ENCODE measurements around the gene RAB4A.

DNA sequence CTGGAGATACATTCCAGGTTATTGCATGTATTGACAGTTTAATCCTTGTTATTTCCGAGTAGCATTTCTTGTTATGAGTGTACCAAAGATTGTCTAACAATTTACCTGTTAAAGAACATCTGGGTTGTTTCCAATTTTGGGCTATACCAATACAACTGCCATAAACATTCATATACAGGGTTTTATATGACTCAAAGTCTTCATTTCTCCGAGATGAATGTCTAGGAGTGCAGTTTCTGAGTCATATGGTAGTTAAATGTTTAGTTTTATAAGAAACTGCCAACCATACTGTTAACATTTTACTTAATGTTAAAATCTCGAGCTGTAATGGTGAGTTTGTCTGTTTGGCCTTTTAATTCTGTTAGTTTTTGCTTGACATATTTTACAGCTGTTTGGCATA is 10.0 kb downstream of the RAB4A start:
- TF ChIP-seq, protein P1, sequence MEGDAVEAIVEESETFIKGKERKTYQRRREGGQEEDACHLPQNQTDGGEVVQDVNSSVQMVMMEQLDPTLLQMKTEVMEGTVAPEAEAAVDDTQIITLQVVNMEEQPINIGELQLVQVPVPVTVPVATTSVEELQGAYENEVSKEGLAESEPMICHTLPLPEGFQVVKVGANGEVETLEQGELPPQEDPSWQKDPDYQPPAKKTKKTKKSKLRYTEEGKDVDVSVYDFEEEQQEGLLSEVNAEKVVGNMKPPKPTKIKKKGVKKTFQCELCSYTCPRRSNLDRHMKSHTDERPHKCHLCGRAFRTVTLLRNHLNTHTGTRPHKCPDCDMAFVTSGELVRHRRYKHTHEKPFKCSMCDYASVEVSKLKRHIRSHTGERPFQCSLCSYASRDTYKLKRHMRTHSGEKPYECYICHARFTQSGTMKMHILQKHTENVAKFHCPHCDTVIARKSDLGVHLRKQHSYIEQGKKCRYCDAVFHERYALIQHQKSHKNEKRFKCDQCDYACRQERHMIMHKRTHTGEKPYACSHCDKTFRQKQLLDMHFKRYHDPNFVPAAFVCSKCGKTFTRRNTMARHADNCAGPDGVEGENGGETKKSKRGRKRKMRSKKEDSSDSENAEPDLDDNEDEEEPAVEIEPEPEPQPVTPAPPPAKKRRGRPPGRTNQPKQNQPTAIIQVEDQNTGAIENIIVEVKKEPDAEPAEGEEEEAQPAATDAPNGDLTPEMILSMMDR (conservative IDR thresholded peaks at IDR 0.05 in 1 of 2, IDR thresholded peaks at IDR 0.05 in 1 of 2; ENCODE audit: low read depth in 1 of 2, low read length in 2 of 2), result no peak
- TF ChIP-seq EZH2 (IDR thresholded peaks at IDR 0.05; ENCODE audit: low read length, missing control alignments), result no peak

All from fibroblast of lung (primary cell).